IMR-90 (cell line): ENCODE measurements around the gene ELOB. TPM values are rescaled to one million over a fixed set of nuclear protein-coding genes. Genes with fewer than 3 reads are reported as not detected.

Source experiments
- ATAC-seq: fragments of 200-7000 bp; cut with Tn5 transposase; 2 replicates; pipeline ENCODE4 v1.9.1; 2020; ENCODE audit warnings: low read depth, mild to moderate bottlenecking, moderate library complexity
- BruUV-seq: library from RNA; stranded (reverse); fragments of 400-500 nt; replicated peaks from 2 replicates; lab custom pipeline; 2021; lab: Mats Ljungman, UMichigan
- CTCF ChIA-PET: fragments of 300-600 bp; formaldehyde crosslinking; extraction: SDS; loops from one replicate; lab custom pipeline; 2021; ENCODE audit warnings: antibody characterized with exemption; lab: Yijun Ruan, JAX
- POLR2A ChIA-PET: fragments of 300-600 bp; sonication (Branson Sonifier 250); formaldehyde crosslinking; loops from one replicate; lab custom pipeline; 2022; ENCODE audit warnings: antibody characterized with exemption; ENCODE audit not compliant: unreplicated experiment; lab: Charles Lee
- DNase-seq: peaks from one replicate; pipeline ENCODE4 v3.0.0; 2013
- H2AFZ ChIP-seq: replicated peaks from 2 replicates; pipeline ENCODE3; 2013; ENCODE audit warnings: low read length, mild to moderate bottlenecking; ENCODE audit not compliant: poor library complexity
- H2AK5ac ChIP-seq: 2 replicates; pipeline ENCODE4 v1.6.1; 2013; ENCODE audit warnings: low read depth, low read length, inconsistent platforms
- H2AK9ac ChIP-seq: replicated peaks from 2 replicates; pipeline ENCODE3; 2013; ENCODE audit warnings: mild to moderate bottlenecking, low read depth, low read length, moderate library complexity; ENCODE audit not compliant: poor library complexity
- H2BK120ac ChIP-seq: 2 replicates; pipeline ENCODE4 v1.6.1; 2013; ENCODE audit warnings: low read depth, low read length, inconsistent platforms
- H2BK15ac ChIP-seq: 3 replicates; pipeline ENCODE4 v1.6.1; 2013; ENCODE audit warnings: low read depth, low read length, inconsistent platforms
- H2BK20ac ChIP-seq: 2 replicates; pipeline ENCODE4 v1.6.1; 2013; ENCODE audit warnings: low read depth, mild to moderate bottlenecking, inconsistent platforms, low read length, moderate library complexity
- H2BK5ac ChIP-seq: 2 replicates; pipeline ENCODE4 v1.6.1; 2013; ENCODE audit warnings: mild to moderate bottlenecking, low read depth, low read length, inconsistent platforms; ENCODE audit not compliant: poor library complexity, severe bottlenecking
- H3K14ac ChIP-seq: replicated peaks from 2 replicates; pipeline ENCODE4 v1.6.1; 2013; ENCODE audit warnings: low read depth, low read length, inconsistent platforms
- H3K18ac ChIP-seq: 2 replicates; pipeline ENCODE4 v1.6.1; 2013; ENCODE audit warnings: low read depth, low read length, control low read depth
- H3K23ac ChIP-seq: 2 replicates; pipeline ENCODE4 v1.6.1; 2013; ENCODE audit warnings: low read depth, low read length, inconsistent platforms
- H3K27ac ChIP-seq: 2 replicates; pipeline ENCODE4 v1.5.1; 2013; ENCODE audit warnings: mild to moderate bottlenecking, control low read depth, low read length; ENCODE audit not compliant: insufficient read depth
- H3K27me3 ChIP-seq: 2 replicates; pipeline ENCODE4 v1.6.1; 2013; ENCODE audit warnings: low read length; ENCODE audit not compliant: control insufficient read depth, insufficient read depth
- H3K36me3 ChIP-seq: 2 replicates; pipeline ENCODE4 v1.6.1; 2013; ENCODE audit warnings: low read length, mixed read lengths; ENCODE audit not compliant: control insufficient read depth, insufficient read depth
- H3K4ac ChIP-seq: 2 replicates; pipeline ENCODE4 v1.6.1; 2013; ENCODE audit warnings: low read depth, low read length, inconsistent platforms
- H3K4me1 ChIP-seq: 2 replicates; pipeline ENCODE4 v1.6.1; 2013; ENCODE audit warnings: low read length, mixed read lengths; ENCODE audit not compliant: control insufficient read depth, insufficient read depth
- H3K4me2 ChIP-seq: 2 replicates; pipeline ENCODE4 v1.6.1; 2013; ENCODE audit warnings: low read depth, mild to moderate bottlenecking, control low read depth, low read length, moderate library complexity
- H3K4me3 ChIP-seq: 2 replicates; pipeline ENCODE4 v1.5.1; 2013; ENCODE audit warnings: low read depth, mild to moderate bottlenecking, control low read depth, low read length, moderate library complexity; ENCODE audit not compliant: insufficient read depth
- H3K56ac ChIP-seq: 2 replicates; pipeline ENCODE4 v1.6.1; 2013; ENCODE audit warnings: low read length, inconsistent platforms; ENCODE audit not compliant: insufficient read depth; ENCODE audit errors: extremely low read depth
- H3K79me1 ChIP-seq, 2 experiments: 2 replicates each; pipeline ENCODE4 v1.6.1; 2013; ENCODE audit warnings: low read length in 2 of 2, inconsistent platforms in 1 of 2, low read depth in 1 of 2
- H3K9ac ChIP-seq: 2 replicates; pipeline ENCODE4 v1.6.1; 2013; ENCODE audit warnings: low read depth, low read length, control low read depth
- H3K9me1 ChIP-seq: 2 replicates; pipeline ENCODE4 v1.6.1; 2013; ENCODE audit warnings: low read length, inconsistent platforms; ENCODE audit not compliant: insufficient read depth
- H3K9me3 ChIP-seq: 2 replicates; pipeline ENCODE4 v1.6.1; 2013; ENCODE audit warnings: low read length; ENCODE audit not compliant: control insufficient read depth, insufficient read depth
- H4K20me1 ChIP-seq: 2 replicates; pipeline ENCODE4 v1.6.1; 2013; ENCODE audit warnings: low read length, inconsistent platforms; ENCODE audit not compliant: insufficient read depth
- H4K5ac ChIP-seq: 2 replicates; pipeline ENCODE4 v1.6.1; 2013; ENCODE audit warnings: mild to moderate bottlenecking, low read depth, low read length, control low read depth
- H4K8ac ChIP-seq, 2 experiments: 2 replicates each; pipeline ENCODE4 v1.6.1; 2013; ENCODE audit warnings: low read depth in 2 of 2, low read length in 2 of 2, control low read depth in 1 of 2, inconsistent platforms in 1 of 2
- H4K91ac ChIP-seq: 2 replicates; pipeline ENCODE4 v1.6.1; 2013; ENCODE audit warnings: low read depth, low read length, inconsistent platforms; ENCODE audit not compliant: insufficient read depth
- BHLHE40 ChIP-seq: fragments of 150-350 bp; IDR thresholded peaks from 2 replicates; pipeline ENCODE4 v1.6.1; 2016; ENCODE audit warnings: mild to moderate bottlenecking, low read depth, low read length
- CEBPB ChIP-seq: IDR thresholded peaks from 2 replicates; pipeline ENCODE4 v1.6.1; 2012; ENCODE audit warnings: low read depth, low read length, improper control_type of control experiment
- CHD1 ChIP-seq: IDR thresholded peaks from 2 replicates; pipeline ENCODE4 v1.6.1; 2012; ENCODE audit warnings: low read depth, low read length, improper control_type of control experiment
- CTCF ChIP-seq: conservative IDR thresholded peaks from 2 replicates; pipeline ENCODE4 v1.5.1; 2012; ENCODE audit warnings: mild to moderate bottlenecking, low read depth, low read length, improper control_type of control experiment
- ELK1 ChIP-seq: fragments of 150-350 bp; IDR thresholded peaks from 2 replicates; pipeline ENCODE4 v1.6.1; 2016; ENCODE audit warnings: low read depth, mild to moderate bottlenecking, low read length, moderate library complexity, borderline replicate concordance
- FOS ChIP-seq: fragments of 150-350 bp; IDR thresholded peaks from 2 replicates; pipeline ENCODE4 v1.6.1; 2016; ENCODE audit warnings: low read depth, low read length
- MAZ ChIP-seq: IDR thresholded peaks from 2 replicates; pipeline ENCODE4 v1.6.1; 2012; ENCODE audit warnings: low read depth, mild to moderate bottlenecking, low read length, improper control_type of control experiment, moderate library complexity, borderline replicate concordance
- POLR2A ChIP-seq: IDR thresholded peaks from 2 replicates; pipeline ENCODE4 v1.6.1; 2012; ENCODE audit warnings: mild to moderate bottlenecking, low read depth, low read length
- RFX5 ChIP-seq: IDR thresholded peaks from 2 replicates; pipeline ENCODE4 v1.8.0; 2012; ENCODE audit warnings: low read depth, mild to moderate bottlenecking, low read length, moderate library complexity
- SMC3 ChIP-seq: fragments of 150-350 bp; IDR thresholded peaks from 2 replicates; pipeline ENCODE4 v1.6.1; 2016; ENCODE audit warnings: low read depth, mild to moderate bottlenecking, antibody characterized with exemption, low read length, moderate library complexity
- USF2 ChIP-seq: fragments of 150-350 bp; IDR thresholded peaks from 2 replicates; pipeline ENCODE4 v1.6.1; 2017; ENCODE audit warnings: mild to moderate bottlenecking, antibody characterized with exemption, low read length, low read depth
- WGBS, 2 experiments: methylation state at CpG; one replicate each; pipeline versions ENCODE4 v1.1.5 to v1.1.7; 2013; ENCODE audit warnings: missing lambda C conversion rate in 2 of 2; ENCODE audit not compliant: insufficient read length in 1 of 2; ENCODE audit errors: extremely low coverage in 2 of 2; 5-methylcytosine and 5-hydroxymethylcytosine counted together
- dilution Hi-C: fragments of 300-500 bp; cut with HindIII; formaldehyde crosslinking; loops from one replicate; pipeline ENCODE4 v1.14.3; 2018; ENCODE audit warnings: low sequenced_read_pairs; ENCODE audit not compliant: unreplicated experiment
- in situ Hi-C: fragments of 300-500 bp; cut with MboI; formaldehyde crosslinking; loops from 3 replicates; pipeline ENCODE4 v1.14.3; 2019; ENCODE audit warnings: low sequenced_read_pairs, inconsistent platforms, mixed read lengths
- intact Hi-C: fragments of 100-400 bp; cut with micrococcal nuclease; formaldehyde crosslinking; loops from 2 replicates; pipeline ENCODE4 v1.10.0; 2022
- polyA plus RNA-seq, 3 experiments: library from polyadenylated mRNA; depleted of rRNA; stranded (reverse); fragments of >200 nt; gene quantifications; 2 replicates each; pipeline ENCODE4 v1.2.3, GENCODE V29; 2012; ENCODE audit warnings: low replicate concordance in 1 of 3
- total RNA-seq: library from RNA; depleted of rRNA; stranded (reverse); fragments of >200 nt; gene quantifications from 2 replicates; pipeline ENCODE4 v1.2.3, GENCODE V29; 2012

ELOB gene
- total and polyA plus RNA-seq, 2 of the 4 experiments (the other 2 are of a cell fraction) = 442 to 5,859 TPM

GRCh38 chr16:2764718-2765117 is 12.4 kb downstream of the ELOB start:
- Histone ChIP-seq H2AFZ (no peak overlapping the region), H3K9me1 (no peaks in the 10 kb centered on the region), H2BK5ac (no peak overlapping the region), H3K79me1 (peaks cover 53 to 90% of the 10 kb centered on the region in 2 experiments), H3K4me2 (no peak overlapping the region), H2AK5ac (no peak overlapping the region), H4K8ac (no peak overlapping the region), H3K4me3 (no peak overlapping the region), H3K18ac (no peak overlapping the region), H3K14ac (no peak overlapping the region), H3K9me3 (no peaks in the 10 kb centered on the region; the same call in 1 of the 2 replicates), H4K5ac (no peak overlapping the region), H3K9ac (no peak overlapping the region), H3K4me1 (no peaks in the 10 kb centered on the region), H2AK9ac (no peak overlapping the region), H3K56ac (no peak overlapping the region), H2BK120ac (no peak overlapping the region), H3K36me3 (peaks cover 91% of the 10 kb centered on the region), H3K27ac (no peak overlapping the region), H2BK20ac (no peak overlapping the region), H2BK15ac (no peak overlapping the region), H3K4ac (no peak overlapping the region), H4K91ac (no peak overlapping the region), H3K27me3 (no peaks in the 10 kb centered on the region), H4K20me1 (peaks cover 81% of the 10 kb centered on the region), H3K23ac (no peak overlapping the region)
- ATAC-seq (no peak), DNase-seq (no peak)
- 100% methylated on average over 2 of the region's 9 CpGs; no CpG with 5 or more reads in 1 of the 2 experiments for WGBS, 2 experiments
- intact Hi-C loops = no loop called here
- in situ Hi-C loops = no loop called here
- POLR2A ChIA-PET = no interaction called here
- no TSS peak for BruUV-seq
- no peak for TF ChIP-seq USF2
- no peak for TF ChIP-seq CEBPB
- TF ChIP-seq ELK1 = no peak
- TF ChIP-seq CTCF = no peak
- no peak for TF ChIP-seq POLR2A
- TF ChIP-seq BHLHE40 = no peak
- TF ChIP-seq RFX5 = no peak
- no peak for TF ChIP-seq SMC3
- no peak for TF ChIP-seq CHD1
- TF ChIP-seq FOS = no peak
- no peak for TF ChIP-seq MAZ
- dilution Hi-C loops = no loop called here
- CTCF ChIA-PET = no interaction called here
